GM19035 (cell line): ENCODE results near the gene SELPLG.
"Not testable (repeated sequence)": the region's sequence is repeated elsewhere in the genome, so short reads cannot be mapped to it uniquely, and the experiment has no call there.

Source experiments
- ATAC-seq: cut with Tn5 transposase; IDR thresholded peaks from one replicate; pipeline ENCODE4 v1.9.1; 2021; ENCODE audit not compliant: unreplicated experiment

SELPLG gene

GRCh38 chr12:108620236-108620879 is 13.3 kb downstream of the SELPLG start:
- no peak for ATAC-seq

- no peak for ATAC-seq
These were observed 14.1 kb downstream of the SELPLG start for GRCh38 chr12:108619369-108620160.

GRCh38 chr12:108618953-108619274 is 14.8 kb downstream of the SELPLG start:
- not testable (repeated sequence) for ATAC-seq

GRCh38 chr12:108618079-108618952 is 15.4 kb downstream of the SELPLG start:
- peak; percentile 52 for ATAC-seq

GRCh38 chr12:108616941-108617858 is 16.5 kb downstream of the SELPLG start:
- peak; percentile 74 for ATAC-seq

- no peak for ATAC-seq
These were observed 17.3 kb downstream of the SELPLG start for GRCh38 chr12:108616359-108616758.

GRCh38 chr12:108615918-108616317 is 17.8 kb downstream of the SELPLG start:
- ATAC-seq, result no peak

GRCh38 chr12:108614639-108615038 is 19.1 kb downstream of the SELPLG start:
- ATAC-seq, result no peak

- no peak for ATAC-seq
These were observed 19.7 kb downstream of the SELPLG start for GRCh38 chr12:108614041-108614440.

- ATAC-seq, result no peak
These were observed 20.1 kb downstream of the SELPLG start for GRCh38 chr12:108613548-108613947.

- ATAC-seq, result no peak
These were observed 20.9 kb downstream of the SELPLG start for GRCh38 chr12:108612788-108613282.

GRCh38 chr12:108611884-108612415 is 21.7 kb downstream of the SELPLG start:
- no peak for ATAC-seq

GRCh38 chr12:108610856-108611605 is 22.7 kb downstream of the SELPLG start:
- no peak for ATAC-seq

- no peak for ATAC-seq
These were observed 23.3 kb downstream of the SELPLG start for GRCh38 chr12:108610336-108610815.

- ATAC-seq, result no peak
These were observed 24.0 kb downstream of the SELPLG start for GRCh38 chr12:108609537-108610335.

- ATAC-seq, result no peak
These were observed 25.1 kb downstream of the SELPLG start for GRCh38 chr12:108608616-108609015.

GRCh38 chr12:108607981-108608600 is 25.6 kb downstream of the SELPLG start:
- ATAC-seq, result no peak

GRCh38 chr12:108606492-108606891 is 27.2 kb downstream of the SELPLG start:
- ATAC-seq, result no peak
